GM19452 (cell line): ENCODE results near the gene C10orf143.
A peak's percentile ranks its signal among the peaks of the same experiment; 100 is the strongest.
"Not testable (repeated sequence)": the region's sequence is repeated elsewhere in the genome, so short reads cannot be mapped to it uniquely, and the experiment has no call there.

Experiments
- ATAC-seq: cut with Tn5 transposase; IDR thresholded peaks from one replicate; pipeline ENCODE4 v1.9.1; 2021; ENCODE audit not compliant: unreplicated experiment

Gene C10orf143

DNA sequence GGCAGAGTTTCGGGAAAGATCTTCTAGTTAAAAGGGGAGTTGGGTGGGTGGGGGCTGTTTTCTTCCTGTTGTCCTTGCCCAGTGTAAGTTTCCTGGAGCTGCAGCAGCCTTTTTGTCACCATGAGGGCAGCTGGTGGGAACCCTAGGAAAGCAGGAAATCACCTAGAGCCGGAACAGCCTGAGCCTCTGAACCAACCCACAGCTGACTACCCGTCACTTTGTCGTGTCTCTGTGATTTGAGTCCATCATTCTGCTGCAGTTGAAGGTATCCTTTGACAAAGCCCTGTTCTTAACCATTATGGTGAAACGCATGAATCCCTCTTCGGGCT, 1.2 kb upstream of the C10orf143 start:
- ATAC-seq = no peak

DNA sequence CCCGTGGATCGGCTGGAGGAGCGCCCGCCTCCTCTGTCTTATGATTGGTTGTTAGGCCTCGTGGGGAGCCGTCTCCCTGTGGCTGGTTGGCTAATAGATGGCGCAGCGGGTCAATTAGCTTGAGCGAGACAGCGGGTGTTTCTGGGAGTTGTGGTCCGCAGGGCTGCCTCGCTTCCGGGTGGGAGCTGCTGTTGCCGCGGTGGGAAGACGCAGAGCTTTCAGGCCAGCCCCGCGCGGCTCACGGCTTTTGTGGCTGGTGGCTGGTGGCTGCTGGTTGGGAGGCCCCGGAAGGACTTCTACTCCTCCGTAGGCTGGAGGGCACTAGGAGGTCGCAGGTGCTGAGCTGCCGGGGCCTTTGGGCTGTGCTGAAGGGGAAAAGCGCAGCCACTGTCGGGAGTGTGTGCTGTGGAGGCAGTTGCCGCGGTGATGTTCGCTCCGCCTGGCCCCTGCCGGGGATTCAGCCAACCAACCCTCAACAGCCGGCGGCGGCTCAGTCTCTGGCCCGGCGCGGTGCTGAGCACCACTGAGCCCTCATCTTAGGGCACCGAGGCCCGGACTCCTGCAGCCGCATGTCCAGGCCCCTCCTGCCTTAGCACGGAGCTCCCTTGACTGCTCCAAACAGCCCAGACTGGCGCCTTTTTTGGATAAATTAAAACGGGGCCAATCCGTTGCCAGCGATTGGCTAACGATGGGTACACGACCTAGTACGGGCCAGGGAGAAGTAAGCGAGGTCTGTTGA, 652 bp upstream of the C10orf143 start:
- peak; percentile 81 for ATAC-seq

DNA sequence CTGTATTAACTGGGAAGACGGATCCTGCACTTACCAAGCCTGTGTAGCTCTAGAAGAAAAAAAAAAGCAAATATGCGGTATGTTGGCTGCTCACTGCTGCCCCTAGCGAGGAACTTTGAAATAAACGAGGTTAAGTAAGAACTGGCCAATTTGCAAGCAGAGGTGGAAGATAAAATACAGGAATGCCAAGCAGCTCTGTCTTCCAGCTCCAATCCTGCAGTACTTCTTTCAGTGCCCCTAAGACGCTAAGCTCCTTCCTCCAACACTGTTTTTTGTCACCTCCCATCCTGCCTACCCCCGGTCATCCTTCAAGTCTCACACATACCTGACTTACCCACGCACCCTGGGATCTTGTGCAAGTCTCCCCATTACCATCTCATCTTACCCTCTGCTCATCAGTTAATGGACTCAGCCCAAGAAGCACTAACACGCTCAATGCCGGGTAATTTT, 809 bp downstream of the C10orf143 start:
- no peak for ATAC-seq

DNA sequence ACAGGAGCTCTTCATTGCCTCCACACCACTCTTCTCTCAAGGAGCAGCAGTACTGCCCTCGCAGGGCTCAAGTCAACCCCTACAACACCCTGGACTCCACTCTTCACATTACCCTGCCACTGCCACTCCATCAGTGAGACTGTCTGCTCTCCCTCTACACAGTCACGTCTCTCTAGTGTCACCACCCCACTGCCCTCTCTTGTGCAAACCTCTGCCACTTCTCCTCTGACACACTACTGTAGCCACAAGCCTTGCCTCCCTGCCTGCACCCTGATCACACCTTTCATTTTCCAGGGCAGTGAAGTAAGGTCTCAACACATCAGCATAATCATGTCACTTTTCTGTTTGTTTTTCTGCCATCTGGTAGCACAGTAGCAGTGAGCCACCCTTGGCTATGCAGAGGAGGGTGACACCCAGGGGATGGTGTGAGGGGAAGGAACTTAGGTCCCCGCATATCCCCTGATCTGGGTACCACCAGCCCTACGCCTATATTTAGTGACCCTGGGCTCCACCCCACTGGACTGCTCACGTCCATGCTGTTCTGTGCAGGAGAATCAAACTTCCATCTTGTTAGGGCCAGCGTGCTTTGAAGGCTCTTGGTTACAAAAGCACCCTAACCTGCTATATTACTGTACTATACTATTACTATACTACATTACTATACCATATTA, 1.6 kb downstream of the C10orf143 start:
- ATAC-seq = no peak

DNA sequence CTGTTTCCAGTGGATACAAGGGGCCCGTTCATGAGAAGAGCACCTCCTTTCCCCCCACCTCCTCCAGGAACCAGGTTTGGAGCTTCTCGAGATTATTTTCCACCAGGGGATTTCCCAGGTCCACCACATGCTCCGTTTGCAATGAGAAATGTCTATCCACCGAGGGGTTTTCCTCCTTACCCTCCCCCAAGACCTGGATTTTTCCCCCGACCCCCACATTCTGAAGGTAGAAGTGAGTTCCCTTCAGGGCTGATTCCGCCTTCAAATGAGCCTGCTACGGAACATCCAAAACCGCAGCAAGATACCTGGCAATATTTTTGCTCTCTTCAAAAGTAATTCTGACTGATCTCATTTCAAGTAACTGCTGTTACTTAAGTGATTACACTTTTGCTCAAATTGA, 2.5 kb downstream of the C10orf143 start:
- ATAC-seq = not testable (repeated sequence)

DNA sequence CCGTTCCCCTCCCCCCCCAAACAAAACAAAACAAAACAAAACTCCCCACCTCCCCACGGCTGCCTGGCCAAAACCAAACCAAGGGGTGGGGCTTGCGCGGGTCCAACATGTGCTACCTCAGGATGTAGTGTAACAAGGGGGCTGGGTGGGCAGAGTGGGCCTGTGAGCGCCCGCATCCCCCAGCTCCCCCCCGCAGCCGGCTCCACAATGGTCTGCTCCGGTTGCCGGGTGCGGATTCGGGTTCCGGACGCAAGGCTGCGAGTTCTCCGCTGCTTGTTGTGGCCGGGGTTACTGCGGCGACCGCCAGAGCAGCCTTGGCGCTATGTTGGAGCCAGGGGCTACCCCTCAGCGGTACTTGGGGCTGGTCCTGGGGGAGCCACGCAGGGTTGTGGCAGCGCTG, 4.9 kb downstream of the C10orf143 start:
- no peak for ATAC-seq

DNA sequence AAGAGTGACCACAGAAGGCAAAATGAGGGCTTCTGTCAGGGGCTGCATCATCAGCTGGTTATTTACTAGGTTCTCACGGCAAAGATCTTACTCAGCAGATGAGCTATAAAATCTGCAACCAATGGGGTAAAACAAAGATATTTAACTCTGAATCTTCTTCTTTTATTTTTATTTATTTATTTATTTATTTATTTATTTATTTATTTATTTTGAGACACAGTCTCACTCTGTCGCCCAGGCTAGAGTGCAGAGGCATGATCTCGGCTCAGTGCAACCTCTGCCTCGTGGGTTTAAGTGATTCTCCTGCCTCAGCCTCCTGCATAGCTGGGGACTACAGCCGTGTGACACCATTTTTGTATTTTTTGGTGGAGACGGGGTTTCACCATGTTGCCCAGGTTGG, 11.3 kb downstream of the C10orf143 start:
- ATAC-seq = no peak

DNA sequence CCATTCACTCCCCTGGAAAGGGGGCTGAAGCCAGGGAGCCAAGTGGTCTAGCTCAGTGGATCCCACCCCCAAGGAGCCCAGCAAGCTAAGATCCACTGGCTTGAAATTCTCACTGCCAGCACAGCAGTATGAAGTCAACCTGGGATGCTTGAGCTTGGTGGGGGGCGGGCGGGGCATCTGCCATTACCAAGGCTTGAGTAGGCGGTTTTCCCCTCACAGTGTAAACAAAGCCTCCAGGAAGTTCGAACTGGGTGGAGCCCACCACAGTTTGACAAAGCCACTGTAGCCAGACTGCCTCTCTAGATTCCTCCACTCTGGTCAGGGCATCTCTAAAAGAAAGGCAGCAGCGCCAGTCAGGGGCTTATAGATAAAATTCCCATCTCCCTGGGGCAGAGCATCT, 20.1 kb downstream of the C10orf143 start:
- ATAC-seq = not testable (repeated sequence)

DNA sequence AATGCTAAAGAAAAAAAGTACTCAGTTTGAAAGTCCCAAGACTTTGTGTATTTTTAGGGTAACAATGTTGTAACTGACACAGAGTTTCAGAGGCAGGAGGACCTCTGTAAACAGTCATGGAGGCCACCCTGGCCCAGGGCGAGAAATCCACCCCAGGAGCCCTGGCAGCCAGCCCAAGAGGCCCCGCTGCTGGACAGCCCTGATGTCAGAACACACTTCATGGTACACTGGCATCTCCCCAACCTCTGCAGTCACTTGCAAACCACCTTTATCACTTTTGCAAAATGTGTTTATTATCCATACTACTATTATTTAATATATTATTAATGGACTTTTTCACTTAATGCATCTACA, 30.2 kb downstream of the C10orf143 start:
- ATAC-seq = no peak

DNA sequence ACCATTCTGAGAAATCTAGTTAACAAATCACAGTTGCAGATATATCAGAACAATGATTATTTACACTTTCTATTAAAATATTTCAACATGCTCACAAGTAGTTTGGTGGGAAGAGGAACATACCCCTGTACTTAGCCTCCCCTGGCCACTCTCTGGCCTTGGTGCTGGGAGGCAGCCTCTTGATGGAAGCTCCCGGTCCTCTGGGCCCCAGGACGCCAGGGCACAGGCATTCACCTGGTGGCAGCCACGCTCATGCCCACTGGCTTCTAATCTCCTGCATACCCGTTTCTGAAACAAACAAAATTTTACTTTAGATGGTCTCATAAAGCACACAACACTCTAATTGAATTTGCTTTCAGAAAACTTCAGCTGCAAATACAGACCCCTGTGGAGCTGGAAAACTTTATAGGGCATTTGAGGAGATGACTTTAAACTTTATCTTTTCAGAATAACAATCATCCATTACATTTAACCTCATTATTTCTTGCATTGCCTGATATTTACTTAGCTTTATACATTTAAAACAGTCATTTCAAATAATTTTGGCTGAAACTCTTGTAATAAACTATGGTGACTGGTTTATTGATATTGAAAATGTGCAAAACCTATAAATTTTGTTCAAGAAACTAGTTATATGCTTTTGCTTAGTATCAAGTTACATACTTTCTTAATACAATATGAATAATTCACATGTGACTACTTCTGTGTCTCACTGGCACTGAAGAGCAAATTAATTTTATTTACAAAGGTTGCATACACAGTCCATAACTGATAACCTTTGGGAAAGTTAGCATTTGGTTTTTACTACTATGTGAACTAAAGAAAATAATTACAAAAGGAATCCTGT, 30.8 kb downstream of the C10orf143 start:
- no peak for ATAC-seq

DNA sequence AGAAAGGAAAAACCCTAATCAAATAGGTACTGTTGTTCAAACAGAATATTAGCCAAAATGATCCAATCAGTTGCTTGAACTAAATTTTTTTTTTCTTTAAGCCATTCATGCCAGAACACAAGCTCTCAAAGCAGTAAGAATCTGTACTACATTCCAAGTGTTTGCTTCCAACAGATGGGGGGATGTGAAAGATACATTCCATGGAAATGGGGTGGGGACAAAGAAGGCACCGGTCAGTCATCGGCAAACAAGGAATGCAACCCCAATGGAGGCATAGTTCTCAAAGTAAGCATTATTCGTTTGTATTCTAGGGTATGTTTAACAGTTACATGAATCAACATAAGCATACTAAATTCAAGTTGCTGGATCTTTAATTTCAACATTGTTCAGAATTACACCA, 32.5 kb downstream of the C10orf143 start:
- ATAC-seq = no peak

DNA sequence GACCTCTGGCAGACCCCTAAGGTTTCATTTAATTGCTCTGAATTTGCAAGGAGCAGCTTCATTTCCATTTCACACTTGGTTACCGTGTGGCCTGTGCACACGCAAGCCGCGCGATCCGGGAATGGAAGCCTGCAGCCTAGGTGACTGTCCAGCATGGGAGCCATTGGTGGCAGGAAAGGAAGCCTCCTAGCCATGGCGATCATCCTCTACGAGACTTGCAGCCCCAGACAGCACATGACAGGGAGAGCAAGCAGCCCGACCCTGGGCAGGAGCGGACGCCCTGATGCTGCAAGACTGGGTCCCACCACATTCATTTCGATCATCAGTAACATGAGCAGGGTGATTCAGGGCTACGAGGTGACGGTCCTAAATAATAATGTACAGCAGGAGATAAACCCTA, 33.9 kb downstream of the C10orf143 start:
- no peak for ATAC-seq

DNA sequence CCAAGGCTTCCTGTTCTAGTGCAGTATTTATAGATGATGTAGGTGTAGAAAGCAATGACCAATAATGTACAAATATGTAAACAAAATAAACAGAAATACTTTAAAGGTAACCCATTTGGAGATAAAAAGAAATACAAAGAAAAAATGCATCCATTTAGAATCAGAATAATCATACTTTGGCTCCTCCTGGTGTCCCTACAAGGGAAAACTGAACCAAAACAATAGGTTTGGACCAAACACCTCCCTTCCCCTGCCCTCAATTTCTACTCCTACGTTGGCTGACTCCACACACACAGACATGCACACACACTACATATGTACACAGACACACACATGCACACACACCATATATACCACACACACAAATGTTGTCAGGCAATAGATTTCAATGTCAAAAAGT, 36.0 kb downstream of the C10orf143 start:
- ATAC-seq = no peak

DNA sequence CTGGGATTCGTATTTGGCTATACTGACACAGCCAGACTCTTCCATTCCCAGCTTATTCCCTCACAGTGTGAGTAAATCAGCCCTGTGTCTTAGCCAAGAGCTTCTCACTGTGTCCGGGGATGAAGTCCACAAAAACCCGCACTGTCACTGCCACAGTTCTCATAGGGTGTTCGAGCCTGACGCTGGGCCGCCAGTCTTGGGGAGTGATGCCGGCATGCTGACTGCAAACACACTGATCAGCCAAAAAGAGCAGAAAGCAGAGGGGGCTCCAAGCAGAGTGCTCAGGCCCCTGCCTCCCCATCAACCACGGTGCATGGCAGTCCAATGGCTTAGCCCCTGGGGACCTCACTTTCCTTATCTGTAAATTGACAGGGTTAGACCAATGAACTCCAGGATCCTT, 36.7 kb downstream of the C10orf143 start:
- no peak for ATAC-seq

DNA sequence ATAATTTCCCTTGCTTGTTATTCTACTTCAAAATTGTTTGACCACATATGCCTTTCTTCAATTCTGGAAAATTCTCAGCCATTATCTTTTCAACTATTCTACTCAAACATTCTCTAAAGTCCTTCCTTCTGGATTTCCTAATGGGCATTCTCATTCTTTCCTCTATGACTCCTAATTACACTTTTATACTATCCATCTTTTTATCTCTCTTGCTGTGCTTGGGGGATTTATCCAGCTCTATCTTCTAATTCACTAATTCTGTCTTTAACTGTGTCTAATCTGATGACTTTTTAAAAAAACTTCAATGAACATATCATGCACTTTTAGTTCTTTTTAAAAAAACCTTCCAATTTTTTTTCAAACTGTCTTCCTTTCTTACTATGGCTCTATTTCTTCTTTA, 38.4 kb downstream of the C10orf143 start:
- no peak for ATAC-seq

DNA sequence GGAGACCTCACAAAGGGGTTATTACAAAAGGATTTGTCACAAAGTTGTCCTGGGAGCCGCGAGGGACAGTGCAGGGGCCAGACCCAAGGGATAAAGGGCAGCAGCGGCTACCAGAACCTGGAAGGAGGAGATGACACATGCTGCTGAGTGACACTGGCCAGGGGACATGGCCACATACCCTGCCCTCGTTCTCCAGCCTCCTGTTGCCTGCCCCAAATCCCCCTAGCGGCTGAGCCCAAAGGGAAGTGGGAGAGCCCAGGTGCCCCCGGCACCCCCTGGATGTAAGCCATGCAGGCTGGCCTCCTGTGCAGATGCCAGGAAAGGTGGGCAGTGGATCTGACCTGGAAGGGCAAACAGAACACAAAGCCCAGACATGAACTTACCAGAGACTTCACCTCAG, 42.7 kb downstream of the C10orf143 start:
- ATAC-seq = no peak

DNA sequence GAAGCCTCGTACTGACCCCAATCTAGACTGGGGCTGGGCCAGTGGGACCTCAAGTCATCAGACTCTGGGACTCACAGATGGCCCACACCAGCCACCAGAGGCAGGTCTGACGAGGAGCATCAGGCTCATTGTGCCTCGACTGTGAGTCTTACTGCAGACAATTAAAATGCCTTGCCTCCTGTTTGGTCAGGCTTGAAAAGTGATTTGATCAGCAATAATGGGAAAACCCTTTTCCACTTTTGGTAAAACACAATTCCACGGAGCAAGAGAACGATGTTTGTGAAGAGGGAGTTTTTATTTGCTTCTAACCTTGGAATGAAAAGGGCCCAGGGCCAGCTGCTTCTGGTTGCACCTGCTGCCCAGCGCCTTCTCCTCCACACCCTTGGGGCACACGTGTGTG, 43.9 kb downstream of the C10orf143 start:
- ATAC-seq = no peak

DNA sequence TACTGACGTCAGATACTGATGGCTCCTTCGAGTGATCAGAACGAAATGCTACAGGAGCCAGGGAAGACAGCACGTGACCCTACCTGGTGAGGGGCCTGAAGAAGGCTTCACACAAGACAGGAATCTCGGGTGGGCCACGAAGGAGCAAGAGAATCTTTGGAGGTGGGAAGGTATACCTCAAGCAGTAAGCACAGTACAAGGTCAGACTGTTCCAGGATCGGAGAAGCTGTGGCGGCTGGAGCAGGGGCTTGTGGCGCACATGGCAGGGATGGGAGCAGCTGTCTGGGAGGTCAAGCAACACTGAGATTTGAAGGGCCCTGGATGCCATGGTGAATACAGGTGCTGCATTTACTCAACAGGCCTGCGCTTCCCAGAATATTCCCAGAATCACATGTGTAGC, 45.4 kb downstream of the C10orf143 start:
- no peak for ATAC-seq

DNA sequence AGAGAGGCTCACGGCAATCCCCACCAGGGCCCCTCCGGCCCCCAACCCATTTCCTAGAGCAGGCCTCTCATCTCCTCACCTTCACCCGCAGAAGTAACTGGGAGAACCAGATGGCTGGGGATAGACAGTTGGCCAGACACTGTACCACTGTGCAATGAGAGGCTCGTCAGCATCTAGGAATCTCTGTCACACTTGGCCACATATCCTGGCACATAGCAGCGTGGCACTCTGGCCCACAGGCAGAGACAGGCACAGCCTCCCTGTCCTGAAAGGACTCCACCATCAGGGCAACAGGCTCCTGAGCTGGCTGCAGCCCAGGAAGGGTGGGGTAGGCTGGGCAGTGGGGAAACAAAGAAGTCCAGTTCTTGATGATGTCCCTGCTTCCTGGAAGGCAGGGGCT, 45.8 kb downstream of the C10orf143 start:
- ATAC-seq = no peak

DNA sequence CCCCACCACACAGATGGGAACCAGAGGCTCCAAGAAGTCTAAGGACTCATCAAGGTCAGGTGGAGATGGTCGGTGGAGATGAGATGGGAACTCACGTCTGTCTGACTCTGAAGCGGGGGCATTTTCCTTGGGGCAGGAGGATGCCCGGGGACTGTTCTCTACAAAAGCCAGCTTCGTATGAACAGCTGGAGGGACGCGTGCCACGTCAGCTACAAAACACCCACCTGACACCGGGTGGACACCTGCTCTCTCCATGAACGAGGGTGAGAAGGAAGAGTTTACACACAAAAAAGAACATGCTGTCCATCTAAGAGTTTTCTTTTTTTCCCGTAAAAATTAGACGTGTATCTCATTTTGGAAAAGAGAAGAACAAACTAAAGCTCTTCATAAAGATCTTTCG, 47.7 kb downstream of the C10orf143 start:
- no peak for ATAC-seq

DNA sequence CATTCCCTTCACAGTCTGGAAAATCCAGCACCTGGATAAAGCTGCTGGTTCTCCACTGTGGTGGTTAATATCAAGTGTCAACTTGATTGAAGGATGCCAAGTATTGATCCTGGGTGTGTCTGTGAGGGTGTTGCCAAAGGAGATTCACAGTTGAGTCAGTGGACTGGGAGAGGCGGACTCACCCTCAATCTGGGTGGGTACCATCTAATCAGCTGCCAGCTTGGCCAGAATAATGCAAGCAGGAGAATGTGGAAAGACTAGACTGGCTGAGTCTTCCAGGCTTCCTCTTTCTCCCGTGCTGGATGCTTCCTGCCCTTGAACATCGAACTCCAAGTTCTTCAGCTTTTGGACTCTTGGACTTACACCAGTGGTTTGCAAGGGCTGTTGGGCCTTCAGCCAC, 48.4 kb downstream of the C10orf143 start:
- no peak for ATAC-seq

DNA sequence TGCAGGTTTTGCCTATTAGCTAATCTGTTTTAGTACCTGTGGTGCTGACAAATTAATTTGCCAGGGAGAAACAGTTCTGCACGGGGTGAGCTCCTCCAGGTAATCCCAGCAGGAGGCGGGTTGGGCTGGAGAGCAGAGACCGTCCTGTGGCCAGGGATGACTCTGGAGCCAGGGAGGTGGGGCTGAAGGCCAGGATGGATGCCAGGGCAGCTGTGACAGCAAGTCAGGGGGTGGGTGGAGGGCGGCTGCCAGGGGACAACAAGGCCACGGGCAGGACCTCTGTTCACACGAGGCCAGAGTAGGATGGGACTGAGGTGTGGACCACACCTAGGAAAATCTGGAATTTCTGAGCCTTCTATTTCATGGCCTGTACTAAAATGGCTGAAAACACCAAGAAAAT, 48.9 kb downstream of the C10orf143 start:
- no peak for ATAC-seq
